SKM-1 treated with dmso at 0.1 percent for 144 hours (cell line): ENCODE measurements around the gene G6PC1.
"Not testable (repeated sequence)": the region's sequence is repeated elsewhere in the genome, so short reads cannot be mapped to it uniquely, and the experiment has no call there.

ENCODE experiments used
- DNase-seq: peaks from one replicate; lab custom pipeline; 2025; ENCODE audit not compliant: unreplicated experiment; lab: John Stamatoyannopoulos, UW

G6PC1 gene

GRCh38 chr17:42900460-42901331 is at the start of gene G6PC1:
TSS of gene G6PC1 (plus strand) at chr17:42900799. CDS start at chr17:42900877, 78 bp downstream.
- DNase-seq: no peak

DNA sequence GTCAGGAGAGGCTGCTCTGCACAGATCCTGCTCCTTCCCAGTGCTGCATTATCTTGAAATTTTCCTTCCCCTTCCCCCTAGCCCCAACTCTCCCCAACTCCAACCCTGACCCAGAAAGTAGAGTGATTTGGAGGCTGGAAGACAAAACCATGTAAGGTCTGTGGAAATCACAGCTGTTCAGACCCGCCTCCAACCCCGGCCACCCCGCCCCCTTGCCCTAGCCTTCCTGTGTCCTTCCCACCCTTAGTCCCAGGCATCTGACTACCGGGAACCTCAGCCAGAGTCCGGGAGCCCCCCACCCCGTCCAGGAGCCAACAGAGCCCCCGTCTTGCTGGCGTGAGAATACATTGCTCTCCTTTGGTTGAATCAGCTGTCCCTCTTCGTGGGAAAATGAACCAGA is 49.6 kb upstream of the G6PC1 start, which contains the start of gene AOC3:
TSS of gene AOC3 (plus strand) at position 246 of the 400 bp plus-strand sequence. CDS start at position 391, 145 bp downstream.
- no peak for DNase-seq

- not testable (repeated sequence) for DNase-seq
Observed at GRCh38 chr17:42851371-42852240, 49.0 kb upstream of the G6PC1 start.

GRCh38 chr17:42852351-42852750 is 48.2 kb upstream of the G6PC1 start:
- no peak for DNase-seq

GRCh38 chr17:42853004-42853403 is 47.6 kb upstream of the G6PC1 start:
- DNase-seq: no peak

DNA sequence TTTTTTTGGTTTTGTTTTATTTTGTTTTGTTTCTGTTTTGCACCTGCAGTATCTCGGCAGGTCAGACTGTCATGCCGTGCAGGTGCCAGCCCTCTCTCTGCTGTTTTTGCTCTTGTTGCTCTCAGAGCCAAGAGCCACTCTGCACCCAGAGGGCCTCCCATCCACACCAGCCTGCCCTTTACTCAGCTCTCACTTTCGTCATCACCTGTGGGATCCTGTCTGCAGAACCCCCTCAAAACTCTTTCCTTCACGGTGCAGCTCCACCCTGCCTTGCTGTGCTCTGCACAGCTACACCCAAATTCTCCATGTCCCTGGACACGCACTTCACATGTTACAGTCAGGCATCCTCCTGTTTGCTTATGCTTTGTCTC is 47.0 kb upstream of the G6PC1 start:
- no peak for DNase-seq

DNA sequence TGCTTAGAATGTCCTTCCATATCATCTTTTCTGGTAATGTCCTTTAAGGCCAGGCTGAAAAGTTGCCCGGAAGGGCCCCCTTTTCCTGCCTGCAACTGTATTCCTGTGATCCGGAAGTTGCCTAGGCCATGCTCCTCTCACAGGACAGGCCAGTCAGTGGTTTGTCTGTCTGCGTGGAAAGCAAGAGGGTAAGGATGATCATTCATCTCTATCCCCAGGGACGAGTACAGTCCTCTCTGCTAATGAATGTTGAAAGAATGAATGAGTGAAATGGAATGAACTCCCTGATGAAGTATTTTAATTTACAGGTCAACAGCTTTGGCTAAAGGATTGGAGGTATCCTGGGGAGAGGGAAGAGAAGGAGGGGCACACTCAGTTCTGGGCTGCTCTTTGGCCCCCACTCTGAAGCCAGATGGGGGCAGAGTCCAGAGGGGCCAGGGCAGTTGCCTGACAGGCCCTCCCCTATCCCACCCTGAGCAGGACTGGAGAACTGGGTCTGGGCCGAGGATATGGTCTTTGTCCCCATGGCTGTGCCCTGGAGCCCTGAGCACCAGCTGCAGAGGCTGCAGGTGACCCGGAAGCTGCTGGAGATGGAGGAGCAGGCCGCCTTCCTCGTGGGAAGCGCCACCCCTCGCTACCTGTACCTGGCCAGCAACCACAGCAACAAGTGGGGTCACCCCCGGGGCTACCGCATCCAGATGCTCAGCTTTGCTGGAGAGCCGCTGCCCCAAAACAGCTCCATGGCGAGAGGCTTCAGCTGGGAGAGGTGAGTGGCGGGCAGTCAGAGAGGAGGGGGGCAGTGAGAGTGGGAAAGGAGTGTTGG is 46.4 kb upstream of the G6PC1 start:
- no peak for DNase-seq

DNA sequence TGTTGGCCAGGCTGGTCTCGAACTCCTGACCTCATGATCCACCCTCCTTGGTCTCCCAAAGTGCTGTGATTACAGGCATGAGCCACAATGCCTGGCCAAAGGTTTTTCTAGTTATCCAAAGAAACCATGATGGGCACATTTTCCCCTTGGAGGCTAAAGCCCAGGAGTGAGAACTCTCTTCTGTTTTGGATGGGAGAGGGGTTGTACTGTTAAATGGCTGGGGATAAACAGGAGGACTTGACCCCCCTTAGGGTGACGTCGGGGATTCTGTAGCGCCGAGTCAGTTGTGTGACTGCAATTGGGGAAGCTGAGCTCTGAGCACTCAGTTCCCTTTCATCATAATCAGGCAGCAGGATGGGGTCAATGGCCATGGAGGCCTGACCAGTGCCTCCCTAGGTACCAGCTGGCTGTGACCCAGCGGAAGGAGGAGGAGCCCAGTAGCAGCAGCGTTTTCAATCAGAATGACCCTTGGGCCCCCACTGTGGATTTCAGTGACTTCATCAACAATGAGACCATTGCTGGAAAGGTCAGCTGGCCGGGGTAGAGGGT is 45.5 kb upstream of the G6PC1 start:
- DNase-seq: no peak

GRCh38 chr17:42856093-42856492 is 44.5 kb upstream of the G6PC1 start:
- DNase-seq: not testable (repeated sequence)

GRCh38 chr17:42856516-42856915 is 44.1 kb upstream of the G6PC1 start:
- not testable (repeated sequence) for DNase-seq

GRCh38 chr17:42857389-42857788 is 43.2 kb upstream of the G6PC1 start:
- no peak for DNase-seq

DNA sequence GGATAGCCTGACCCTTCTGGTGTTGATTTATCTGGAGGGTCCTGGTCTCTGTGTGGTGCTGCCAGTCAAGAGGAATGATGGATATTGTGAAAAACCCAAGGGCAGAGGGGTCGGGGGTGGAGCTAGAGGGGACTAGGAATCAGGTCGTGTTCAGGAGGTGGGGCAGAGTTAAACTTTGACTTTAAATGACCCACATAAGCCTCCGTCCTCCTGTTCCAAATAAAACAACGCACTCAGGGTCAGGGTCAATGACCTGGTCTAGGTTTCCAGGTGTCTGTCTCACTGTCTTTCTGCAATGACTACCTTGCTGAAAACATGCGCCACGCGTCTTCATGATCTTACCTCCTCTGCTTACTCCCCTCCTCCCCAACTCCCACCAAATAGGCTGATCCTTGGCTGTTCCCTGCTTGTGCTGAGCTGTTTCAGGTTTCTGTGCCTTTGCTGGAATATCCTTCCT is 34.9 kb upstream of the G6PC1 start:
- DNase-seq: no peak

DNA sequence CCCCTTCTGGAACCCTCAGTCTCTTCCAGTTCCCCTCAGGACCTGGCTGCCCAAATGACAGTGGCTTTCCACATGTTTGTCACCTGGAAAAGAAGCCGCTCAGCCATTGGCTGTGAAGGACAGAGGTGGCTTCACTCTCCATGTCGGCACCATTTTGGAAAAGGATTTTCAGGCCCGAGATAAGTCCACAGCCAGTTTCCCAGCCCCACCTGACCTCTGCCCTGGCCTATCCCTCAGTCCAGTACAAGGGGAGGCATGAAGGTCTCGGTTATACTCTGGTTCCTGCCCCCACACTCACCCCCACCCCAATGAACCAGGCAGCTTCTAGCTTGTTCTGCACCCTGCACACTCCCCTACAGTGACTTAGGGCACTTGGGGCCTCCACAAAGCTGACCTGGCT is 34.4 kb upstream of the G6PC1 start:
- no peak for DNase-seq

DNA sequence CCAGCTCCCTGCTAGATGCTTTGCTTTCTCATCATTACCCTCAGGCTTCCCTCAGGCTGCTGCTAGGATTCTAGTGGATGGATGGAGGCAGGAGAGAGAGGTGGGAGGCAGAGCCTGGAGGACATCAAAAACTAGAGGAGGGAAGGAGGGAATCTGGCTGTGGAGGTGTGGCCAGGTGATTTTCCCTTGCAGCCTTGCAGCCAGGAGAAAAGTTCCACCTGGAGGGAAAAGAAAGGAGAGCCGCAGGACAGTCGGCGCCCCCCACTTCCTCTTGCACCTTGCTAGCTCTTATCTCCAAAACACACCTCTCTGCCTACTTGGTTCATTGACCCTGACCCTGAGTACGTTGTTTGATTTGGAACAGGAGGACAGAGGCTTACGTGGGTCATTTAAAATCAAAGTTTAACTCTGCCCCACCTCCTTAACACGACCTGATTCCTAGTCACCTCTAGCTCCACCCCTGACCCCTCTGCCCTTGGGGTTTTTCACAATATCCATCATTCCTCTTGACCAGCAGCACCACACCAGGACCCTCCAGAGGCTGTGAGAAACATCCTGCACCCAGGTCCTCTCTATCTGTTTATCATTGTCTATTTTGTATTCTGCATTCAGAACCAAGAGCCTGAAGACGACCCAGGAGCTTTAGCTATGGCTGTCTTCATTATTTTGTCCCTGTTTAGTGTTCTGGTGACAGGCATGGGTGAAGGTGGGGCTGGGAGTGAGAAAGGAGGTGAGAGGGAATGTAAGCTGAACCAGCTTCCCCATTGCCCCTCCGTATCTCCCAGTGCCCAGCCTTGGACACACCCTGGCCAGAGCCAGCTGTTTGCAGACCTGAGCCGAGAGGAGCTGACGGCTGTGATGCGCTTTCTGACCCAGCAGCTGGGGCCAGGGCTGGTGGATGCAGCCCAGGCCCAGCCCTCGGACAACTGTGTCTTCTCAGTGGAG is 33.7 kb upstream of the G6PC1 start:
- no peak for DNase-seq

DNA sequence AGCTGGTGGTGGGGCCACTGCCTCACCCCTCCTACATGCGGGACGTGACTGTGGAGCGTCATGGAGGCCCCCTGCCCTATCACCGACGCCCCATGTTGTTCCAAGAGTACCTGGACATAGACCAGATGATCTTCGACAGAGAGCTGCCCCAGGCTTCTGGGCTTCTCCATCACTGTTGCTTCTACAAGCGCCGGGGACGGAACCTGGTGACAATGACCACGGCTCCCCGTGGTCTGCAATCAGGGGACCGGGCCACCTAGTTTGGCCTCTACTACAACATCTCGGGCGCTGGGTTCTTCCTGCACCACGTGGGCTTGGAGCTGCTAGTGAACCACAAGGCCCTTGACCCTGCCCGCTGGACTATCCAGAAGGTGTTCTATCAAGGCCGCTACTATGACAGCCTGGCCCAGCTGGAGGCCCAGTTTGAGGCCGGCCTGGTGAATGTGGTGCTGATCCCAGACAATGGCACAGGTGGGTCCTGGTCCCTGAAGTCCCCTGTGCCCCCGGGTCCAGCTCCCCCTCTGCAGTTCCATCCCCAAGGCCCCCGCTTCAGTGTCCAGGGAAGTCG is 32.8 kb upstream of the G6PC1 start:
- DNase-seq: not testable (repeated sequence)

DNA sequence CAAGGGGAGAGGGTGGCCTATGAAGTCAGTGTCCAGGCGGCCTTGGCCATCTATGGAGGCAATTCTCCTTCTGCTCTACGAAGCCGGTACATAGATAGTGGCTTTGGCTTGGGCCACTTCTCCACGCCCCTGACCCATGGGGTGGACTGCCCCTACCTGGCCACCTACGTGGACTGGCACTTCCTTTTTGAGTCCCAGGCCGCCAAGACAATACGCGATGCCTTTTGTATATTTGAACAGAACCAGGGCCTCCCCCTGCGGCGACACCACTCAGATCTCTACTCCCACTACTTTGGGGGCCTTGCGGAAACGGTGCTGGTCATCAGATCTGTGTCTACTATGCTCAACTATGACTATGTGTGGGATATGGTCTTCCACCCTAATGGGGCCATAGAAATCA is 32.3 kb upstream of the G6PC1 start:
- no peak for DNase-seq

- DNase-seq: no peak
Observed at GRCh38 chr17:42871647-42872046, 29.0 kb upstream of the G6PC1 start.

GRCh38 chr17:42872251-42872965 is 28.2 kb upstream of the G6PC1 start:
- no peak for DNase-seq

DNA sequence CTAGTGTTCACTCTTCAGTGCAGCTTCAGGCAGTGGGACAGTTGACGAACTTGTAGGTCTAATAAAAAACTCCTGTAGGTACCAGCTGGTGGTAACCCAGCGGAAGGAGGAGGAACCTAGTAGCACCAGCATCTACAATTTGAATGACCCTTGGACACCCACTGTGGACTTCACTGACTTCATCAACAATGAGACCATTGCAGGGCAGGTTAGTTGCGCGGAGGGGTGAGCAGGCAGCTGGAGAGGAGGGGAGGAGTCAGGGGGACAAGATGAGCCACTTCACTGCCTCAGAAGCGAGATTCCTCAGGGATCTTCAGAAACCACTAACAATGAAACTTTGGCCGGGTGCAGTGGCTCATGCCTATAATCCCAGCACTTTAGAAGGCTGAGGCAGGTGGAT is 27.3 kb upstream of the G6PC1 start:
- no peak for DNase-seq
